Tibial nerve (tissue), 4 donors: Measurements from ENCODE around the gene STAT3. TPM values are rescaled to one million over a fixed set of nuclear protein-coding genes. Genes with fewer than 3 reads are reported as not detected.

Source experiments
- DNase-seq, 2 donors: peaks; one replicate each; pipeline ENCODE4 v3.0.0-alpha.2; 2019; ENCODE audit warnings: low spot score in 2 of 2
- H3K27ac ChIP-seq, 4 donors: fragments of 200-600 bp; sonication (generic) in 3 of 4; one replicate each; pipeline ENCODE4 v1.5.1; 2017 to 2019; ENCODE audit warnings: mild to moderate bottlenecking in 1 of 4
- H3K27me3 ChIP-seq, 2 donors: fragments of 200-600 bp; sonication (generic) in 1 of 2; one replicate each; pipeline versions ENCODE4 v1.5.1 to v1.6.0; 2017 to 2019
- H3K36me3 ChIP-seq, 3 donors: fragments of 200-600 bp; sonication (generic); one replicate each; pipeline ENCODE4 v1.5.1; 2018 to 2019
- H3K4me1 ChIP-seq, 4 donors: fragments of 200-600 bp; sonication (generic) in 3 of 4; one replicate each; pipeline ENCODE4 v1.5.1; 2017 to 2019
- H3K4me3 ChIP-seq, 4 donors: fragments of 200-600 bp; sonication (generic) in 3 of 4; one replicate each; pipeline ENCODE4 v1.5.1; 2017 to 2019; ENCODE audit warnings: mild to moderate bottlenecking in 1 of 4, moderate library complexity in 1 of 4
- H3K9me3 ChIP-seq, 4 donors: fragments of 200-600 bp; sonication (generic) in 3 of 4; one replicate each; pipeline ENCODE4 v1.5.1; 2017 to 2019
- CTCF ChIP-seq, 5 experiments: fragments of 200-600 bp in 3 of 5; fragments of 450-650 bp in 2 of 5; sonication (generic) in 3 of 5; IDR thresholded peaks; one replicate each; pipeline ENCODE4 v1.5.1; 2016 to 2019; ENCODE audit warnings: antibody characterized with exemption in 5 of 5, mild to moderate bottlenecking in 3 of 5, moderate library complexity in 2 of 5
- EP300 ChIP-seq, 2 donors: sonication (generic); formaldehyde crosslinking; IDR thresholded peaks; one replicate each; pipeline ENCODE4 v1.6.1; 2017; ENCODE audit warnings: antibody characterized with exemption in 2 of 2, mild to moderate bottlenecking in 1 of 2
- POLR2A ChIP-seq, 2 donors: fragments of 450-650 bp; IDR thresholded peaks; one replicate each; pipeline ENCODE4 v1.6.1; 2017; ENCODE audit warnings: antibody characterized with exemption in 2 of 2, mild to moderate bottlenecking in 2 of 2, moderate library complexity in 2 of 2
- WGBS, 2 donors: methylation state at CpG; one replicate each; pipeline ENCODE4 v1.1.5; 2018; 5-methylcytosine and 5-hydroxymethylcytosine counted together
- total RNA-seq, 4 donors: library from RNA; depleted of rRNA; stranded (reverse); fragments of >200 nt; gene quantifications; one replicate each; pipeline ENCODE4 v1.1.0, GENCODE V29; 2016

The STAT3 gene
- total RNA-seq, 4 donors from 2014 or later = 133 to 322 (median 188) TPM

DNA sequence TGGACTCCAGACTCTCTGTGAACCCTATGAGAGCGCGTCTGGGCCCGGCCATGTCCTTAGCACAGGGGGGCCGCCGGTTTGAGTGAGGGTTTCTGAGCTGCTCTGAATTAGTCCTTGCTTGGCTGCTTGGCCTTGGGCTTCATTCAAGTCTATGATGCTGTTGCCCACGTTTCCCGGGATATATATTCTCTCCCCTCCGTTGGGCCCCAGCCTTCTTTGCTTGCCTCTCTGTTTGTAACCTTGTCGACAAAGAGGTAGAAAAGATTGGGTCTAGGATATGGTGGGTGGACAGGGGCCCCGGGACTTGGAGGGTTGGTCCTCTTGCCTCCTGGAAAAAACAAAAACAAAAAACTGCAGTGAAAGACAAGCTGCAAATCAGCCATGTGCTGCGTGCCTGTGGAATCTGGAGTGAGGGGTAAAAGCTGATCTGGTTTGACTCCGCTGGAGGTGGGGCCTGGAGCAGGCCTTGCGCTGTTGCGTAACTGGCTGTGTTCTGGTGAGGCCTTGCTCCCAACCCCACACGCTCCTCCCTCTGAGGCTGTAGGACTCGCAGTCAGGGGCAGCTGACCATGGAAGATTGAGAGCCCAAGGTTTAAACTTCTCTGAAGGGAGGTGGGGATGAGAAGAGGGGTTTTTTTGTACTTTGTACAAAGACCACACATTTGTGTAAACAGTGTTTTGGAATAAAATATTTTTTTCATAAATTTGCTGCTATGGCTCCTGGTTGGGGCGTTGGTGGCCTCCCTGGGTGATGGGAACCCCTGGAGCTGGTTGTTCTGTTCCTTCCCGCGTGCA is 76.8 kb downstream of the STAT3 start:
- Histone ChIP-seq H3K27ac (peak overlapping the region; percentile 78 to 90 (median 86)), H3K27me3 (no peaks in the 10 kb centered on the region), H3K36me3 (peaks cover 0 to 80% (median 24%) of the 10 kb centered on the region in 3 donors), H3K9me3 (no peaks in the 10 kb centered on the region), H3K4me1 (peaks cover 0 to 60% (median 25%) of the 10 kb centered on the region in 4 donors), H3K4me3 (no peak overlapping the region)
- 41 to 44% methylated on average over 19 of the region's 19 CpGs for WGBS, 2 donors
- TF ChIP-seq CTCF (IDR thresholded peaks at IDR 0.05) (no peak), POLR2A (IDR thresholded peaks at IDR 0.05) (peak in 1 of 2 donors; percentile 62), EP300 (IDR thresholded peaks at IDR 0.05) (peak in 1 of 2 donors; percentile 87)
- peak; percentile 90 to 91 for DNase-seq

DNA sequence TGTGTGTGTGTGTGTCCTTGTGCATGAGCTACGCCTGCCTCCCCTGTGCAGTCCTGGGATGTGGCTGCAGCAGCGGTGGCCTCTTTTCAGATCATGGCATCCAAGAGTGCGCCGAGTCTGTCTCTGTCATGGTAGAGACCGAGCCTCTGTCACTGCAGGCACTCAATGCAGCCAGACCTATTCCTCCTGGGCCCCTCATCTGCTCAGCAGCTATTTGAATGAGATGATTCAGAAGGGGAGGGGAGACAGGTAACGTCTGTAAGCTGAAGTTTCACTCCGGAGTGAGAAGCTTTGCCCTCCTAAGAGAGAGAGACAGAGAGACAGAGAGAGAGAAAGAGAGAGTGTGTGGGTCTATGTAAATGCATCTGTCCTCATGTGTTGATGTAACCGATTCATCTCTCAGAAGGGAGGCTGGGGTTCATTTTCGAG is 77.4 kb downstream of the STAT3 start:
- H3K27ac ChIP-seq = peak overlapping the region; percentile 78 to 90 (median 86)
- H3K27me3 ChIP-seq = no peaks in the 10 kb centered on the region
- 66 to 70% methylated on average over 9 of the region's 9 CpGs for WGBS, 2 donors
- TF ChIP-seq POLR2A (IDR thresholded peaks at IDR 0.05) (no peak), CTCF (IDR thresholded peaks at IDR 0.05) (no peak), EP300 (IDR thresholded peaks at IDR 0.05) (no peak)
- peaks cover 0 to 80% (median 17%) of the 10 kb centered on the region in 3 donors for H3K36me3 ChIP-seq
- no peak for DNase-seq
- H3K9me3 ChIP-seq = no peaks in the 10 kb centered on the region
- H3K4me1 ChIP-seq = peaks cover 0 to 59% (median 24%) of the 10 kb centered on the region in 4 donors
- no peak overlapping the region for H3K4me3 ChIP-seq

- peak overlapping the region; percentile 78 to 90 (median 86) for H3K27ac ChIP-seq
- H3K9me3 ChIP-seq = no peaks in the 10 kb centered on the region
- H3K36me3 ChIP-seq = peaks cover 0 to 80% (median 13%) of the 10 kb centered on the region in 3 donors
- no peak overlapping the region for H3K4me3 ChIP-seq
- H3K27me3 ChIP-seq = no peaks in the 10 kb centered on the region
- no peak for DNase-seq
- TF ChIP-seq EP300 (IDR thresholded peaks at IDR 0.05) = no peak
- TF ChIP-seq CTCF (IDR thresholded peaks at IDR 0.05) = no peak
- no peak for TF ChIP-seq POLR2A (IDR thresholded peaks at IDR 0.05)
- 79 to 81% methylated on average over 19 of the region's 19 CpGs for WGBS, 2 donors
- H3K4me1 ChIP-seq = peaks cover 0 to 54% (median 22%) of the 10 kb centered on the region in 4 donors
These were observed 78.1 kb downstream of the STAT3 start for GRCh38 chr17:42309986-42310786.

DNA sequence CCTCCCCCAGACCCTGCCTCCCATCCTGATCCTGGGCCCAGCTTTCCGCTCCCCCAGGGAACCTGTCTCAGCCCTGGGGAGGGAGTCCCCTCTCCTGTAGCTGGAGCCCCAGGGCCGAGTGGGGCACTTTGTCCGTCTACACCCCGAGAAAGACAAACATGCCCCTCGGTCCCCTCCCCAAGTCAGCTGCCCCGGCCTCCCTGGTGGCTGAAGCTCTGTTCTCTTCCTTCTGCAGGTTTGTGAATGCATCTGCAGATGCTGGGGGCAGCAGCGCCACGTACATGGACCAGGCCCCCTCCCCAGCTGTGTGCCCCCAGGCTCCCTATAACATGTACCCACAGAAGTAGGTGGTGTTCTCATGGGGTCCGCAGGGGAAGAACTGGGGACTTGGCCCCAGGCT is 79.1 kb downstream of the STAT3 start:
- Histone ChIP-seq H3K9me3 (no peaks in the 10 kb centered on the region), H3K4me3 (no peak overlapping the region), H3K36me3 (peaks cover 0 to 80% (median 19%) of the 10 kb centered on the region in 3 donors), H3K27ac (peak overlapping the region in 3 of 4 donors; percentile 78 to 90 (median 89)), H3K27me3 (no peaks in the 10 kb centered on the region), H3K4me1 (peaks cover 0 to 50% (median 18%) of the 10 kb centered on the region in 4 donors)
- no peak for DNase-seq
- 79 to 83% methylated on average over 9 of the region's 9 CpGs for WGBS, 2 donors
- no peak for TF ChIP-seq CTCF (IDR thresholded peaks at IDR 0.05)
- no peak for TF ChIP-seq EP300 (IDR thresholded peaks at IDR 0.05)
- TF ChIP-seq POLR2A (IDR thresholded peaks at IDR 0.05) = no peak
